ENCODE measurements around the gene BCKDHA.

GRCh38 chr19:41430922-41431321 lies 33.3 kb downstream of the BCKDHA start:
- TF ChIP-seq, protein P1, sequence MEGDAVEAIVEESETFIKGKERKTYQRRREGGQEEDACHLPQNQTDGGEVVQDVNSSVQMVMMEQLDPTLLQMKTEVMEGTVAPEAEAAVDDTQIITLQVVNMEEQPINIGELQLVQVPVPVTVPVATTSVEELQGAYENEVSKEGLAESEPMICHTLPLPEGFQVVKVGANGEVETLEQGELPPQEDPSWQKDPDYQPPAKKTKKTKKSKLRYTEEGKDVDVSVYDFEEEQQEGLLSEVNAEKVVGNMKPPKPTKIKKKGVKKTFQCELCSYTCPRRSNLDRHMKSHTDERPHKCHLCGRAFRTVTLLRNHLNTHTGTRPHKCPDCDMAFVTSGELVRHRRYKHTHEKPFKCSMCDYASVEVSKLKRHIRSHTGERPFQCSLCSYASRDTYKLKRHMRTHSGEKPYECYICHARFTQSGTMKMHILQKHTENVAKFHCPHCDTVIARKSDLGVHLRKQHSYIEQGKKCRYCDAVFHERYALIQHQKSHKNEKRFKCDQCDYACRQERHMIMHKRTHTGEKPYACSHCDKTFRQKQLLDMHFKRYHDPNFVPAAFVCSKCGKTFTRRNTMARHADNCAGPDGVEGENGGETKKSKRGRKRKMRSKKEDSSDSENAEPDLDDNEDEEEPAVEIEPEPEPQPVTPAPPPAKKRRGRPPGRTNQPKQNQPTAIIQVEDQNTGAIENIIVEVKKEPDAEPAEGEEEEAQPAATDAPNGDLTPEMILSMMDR (IDR thresholded peaks at IDR 0.05 in 4 of 5, conservative IDR thresholded peaks at IDR 0.05 in 1 of 5): no peak
- no peak for TF ChIP-seq POLR2A (IDR thresholded peaks at IDR 0.05)

Measured in gastrocnemius medialis (tissue), 4 donors.